ENCODE results near the gene PAQR9. TPM values are rescaled to one million over a fixed set of nuclear protein-coding genes. Genes with fewer than 3 reads are reported as not detected.

PAQR9 gene
- total RNA-seq: not detected in 2 replicates

DNA sequence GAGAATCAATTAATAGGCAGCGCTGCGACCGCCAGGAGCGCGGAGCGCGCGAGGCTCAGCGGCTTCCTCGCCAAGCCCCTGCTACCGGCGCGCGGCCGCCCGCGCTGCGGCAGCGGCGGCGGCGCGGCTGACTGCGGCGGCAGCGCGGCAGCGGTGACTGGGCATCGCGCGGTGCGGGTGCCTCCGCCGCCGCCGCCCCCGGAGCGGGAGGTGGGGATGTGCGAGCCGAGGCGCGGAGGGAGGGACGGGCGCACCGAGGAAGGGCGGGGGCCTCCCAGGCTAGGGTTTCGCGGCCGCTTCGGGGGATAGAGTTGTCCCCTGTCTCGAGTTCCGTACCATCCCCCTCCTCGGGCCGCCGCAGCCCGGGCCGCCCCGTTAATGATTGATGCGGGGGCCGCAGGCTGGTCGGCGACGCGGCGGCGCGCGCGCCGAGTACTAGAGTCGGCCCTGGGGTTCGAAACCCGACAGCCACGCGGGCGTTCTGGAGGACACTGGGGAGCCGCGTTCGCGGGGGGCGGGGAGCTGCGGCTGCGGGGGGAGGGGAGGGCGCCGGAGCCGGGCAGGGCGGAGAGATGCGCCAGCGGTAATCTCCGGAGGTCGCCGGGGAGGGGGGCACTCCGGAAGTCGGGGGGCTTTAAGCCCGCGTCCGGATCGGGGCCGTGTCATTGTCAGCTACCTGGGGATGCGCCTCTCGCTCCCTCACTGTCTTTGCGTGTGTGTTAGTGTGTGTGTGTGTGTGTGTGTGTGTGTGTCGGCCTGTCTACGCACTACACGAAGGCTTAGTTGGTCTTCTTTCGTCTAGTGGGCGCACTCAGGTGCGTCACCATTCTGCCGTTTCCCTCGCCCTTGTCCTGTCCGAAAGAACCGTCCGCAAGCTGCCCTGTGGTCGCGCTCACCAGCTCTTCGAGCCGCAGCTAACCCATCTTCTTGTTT lies at the start of gene PAQR9:
Gene PAQR9 (minus strand): TSS at position 159 of the 933 bp plus-strand sequence. CDS start 338 bp downstream, outside the sequence.

DNA sequence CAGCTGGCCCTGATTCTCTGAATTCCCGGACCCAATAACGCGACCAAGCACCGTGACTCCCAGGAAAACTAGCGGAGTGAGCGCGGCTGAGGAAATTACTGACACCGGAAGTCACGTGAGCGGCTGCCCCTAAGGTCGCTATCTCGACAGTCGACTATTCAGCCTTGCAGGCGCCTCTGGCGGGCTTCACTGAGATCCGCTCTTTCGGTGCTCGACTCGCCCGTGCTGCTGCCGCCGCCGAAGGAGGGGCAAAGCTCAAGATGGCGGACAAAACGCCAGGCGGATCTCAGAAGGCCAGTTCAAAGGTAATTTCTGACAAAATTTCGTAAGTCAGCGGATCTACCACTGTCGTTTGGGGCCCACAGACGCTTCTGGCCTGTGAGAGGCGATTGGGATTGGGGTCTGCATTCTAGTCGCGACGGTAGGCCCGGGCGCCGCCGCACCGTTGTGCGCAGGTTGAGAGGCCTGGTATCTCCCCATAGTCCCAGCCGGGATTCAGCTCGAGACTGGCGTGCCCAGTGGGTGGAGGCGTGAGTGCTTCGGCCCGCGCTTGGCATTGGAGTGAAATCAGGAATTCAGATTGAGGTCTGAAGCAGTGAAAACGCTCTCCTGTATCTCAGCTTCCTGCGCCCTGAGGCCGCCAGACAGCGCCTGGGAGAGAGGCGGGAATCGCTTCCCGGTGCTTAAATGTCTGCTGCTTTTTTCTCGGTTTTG lies 38.1 kb upstream of the PAQR9 start, which contains the start of gene U2SURP:
Gene U2SURP (plus strand): TSS at position 202 of the 714 bp plus-strand sequence. CDS start 59 bp downstream, at position 261.

Other genes starting within 250 kb of the PAQR9 start
- gene TRPC1, start 239.6 kb downstream of the PAQR9 start, total RNA-seq: 1.8 and 10.0 TPM in 2 replicates
- gene PCOLCE2, start 74.6 kb downstream of the PAQR9 start, total RNA-seq: 2.9 and 4.1 TPM in 2 replicates
- 50.1 and 56.7 TPM in 2 replicates for gene U2SURP, start 37.9 kb upstream of the PAQR9 start, total RNA-seq
- 9.5 and 11.7 TPM in 2 replicates for gene CHST2, start 156.1 kb upstream of the PAQR9 start, total RNA-seq

Data from hair follicular keratinocyte (primary cell).